Type B pancreatic cell (in vitro differentiated cells): ENCODE measurements around the gene ZNF8. TPM values are rescaled to one million over a fixed set of nuclear protein-coding genes. Genes with fewer than 3 reads are reported as not detected.

ENCODE experiments used
- DNase-seq: peaks from one replicate; pipeline ENCODE4 v3.0.0; 2021; ENCODE audit warnings: mixed read lengths; ENCODE audit not compliant: unreplicated experiment; ENCODE audit errors: extremely low spot score
- H3K27ac Mint-ChIP-seq: 2 replicates; pipeline ENCODE4 v1.8.0; 2021; ENCODE audit warnings: mild to moderate bottlenecking, mixed read lengths
- H3K27me3 Mint-ChIP-seq: 2 replicates; pipeline ENCODE4 v1.8.0; 2021; ENCODE audit warnings: mixed read lengths
- H3K36me3 Mint-ChIP-seq: 2 replicates; pipeline ENCODE4 v1.8.0; 2021; ENCODE audit warnings: mixed read lengths
- H3K4me1 Mint-ChIP-seq: one replicate; pipeline ENCODE4 v1.8.0; 2021; ENCODE audit warnings: mixed read lengths; ENCODE audit not compliant: unreplicated experiment
- H3K4me3 Mint-ChIP-seq: 2 replicates; pipeline ENCODE4 v1.8.0; 2021; ENCODE audit warnings: mild to moderate bottlenecking, mixed read lengths
- H3K9me3 Mint-ChIP-seq: 2 replicates; pipeline ENCODE4 v1.8.0; 2021; ENCODE audit warnings: mixed read lengths
- CTCF ChIP-seq: fragments of 200-600 bp; sonication (generic); conservative IDR thresholded peaks from 2 replicates; pipeline ENCODE4 v1.5.0; 2021; ENCODE audit warnings: antibody characterized with exemption, mild to moderate bottlenecking
- total RNA-seq: library from RNA; stranded (reverse); gene quantifications from 2 replicates; pipeline ENCODE4 v1.2.1, GENCODE V29; 2021; ENCODE audit warnings: low replicate concordance

ZNF8 gene
- total RNA-seq, 1 donor from 2014 or later = 16.4 TPM

GRCh38 chr19:58268344-58268743, 10.4 kb upstream of the ZNF8 start:
- no peak overlapping the region for H3K4me3 Mint-ChIP-seq
- no peak overlapping the region for H3K27ac Mint-ChIP-seq
- H3K4me1 Mint-ChIP-seq = no peaks in the 10 kb centered on the region
- no peaks in the 10 kb centered on the region for H3K27me3 Mint-ChIP-seq
- DNase-seq = no peak
- no peak for TF ChIP-seq CTCF
- H3K36me3 Mint-ChIP-seq = peaks cover 39% of the 10 kb centered on the region
- peaks cover 4% of the 10 kb centered on the region for H3K9me3 Mint-ChIP-seq

DNA sequence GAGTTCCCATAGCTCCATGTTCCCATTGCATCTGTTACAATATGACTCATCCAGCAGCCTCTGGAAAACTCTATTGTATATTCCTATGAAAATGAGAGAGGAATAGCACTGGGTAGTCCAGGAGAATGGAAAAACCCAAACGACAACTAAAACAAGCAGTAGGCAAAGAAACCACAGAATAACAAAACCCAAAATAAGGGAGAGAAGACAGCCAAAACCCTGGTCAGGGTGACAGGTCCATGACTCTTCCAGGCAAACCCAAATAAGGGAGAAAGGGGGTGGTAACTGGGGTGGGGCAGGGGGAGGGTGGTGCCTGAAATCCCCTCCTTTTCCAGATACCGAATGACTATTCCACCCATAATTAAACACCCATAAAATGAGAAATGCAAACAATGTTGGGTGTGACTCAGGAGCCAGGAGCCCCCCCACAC, 4.0 kb upstream of the ZNF8 start:
- no peak overlapping the region for H3K27ac Mint-ChIP-seq
- peaks cover 57% of the 10 kb centered on the region for H3K36me3 Mint-ChIP-seq
- peak overlapping the region; percentile 37 for H3K4me3 Mint-ChIP-seq
- no peak for TF ChIP-seq CTCF
- H3K9me3 Mint-ChIP-seq = peaks cover 15% of the 10 kb centered on the region
- DNase-seq = no peak
- H3K4me1 Mint-ChIP-seq = peaks cover 9% of the 10 kb centered on the region
- H3K27me3 Mint-ChIP-seq = peaks cover 3% of the 10 kb centered on the region

- DNase-seq = no peak
- Mint-ChIP-seq H3K36me3 (peaks cover 58% of the 10 kb centered on the region), H3K4me1 (peaks cover 17% of the 10 kb centered on the region), H3K4me3 (no peak overlapping the region), H3K27me3 (peaks cover 3% of the 10 kb centered on the region), H3K9me3 (peaks cover 12% of the 10 kb centered on the region), H3K27ac (no peak overlapping the region)
- TF ChIP-seq CTCF = no peak
These were observed 3.2 kb upstream of the ZNF8 start for GRCh38 chr19:58275564-58275963.

- Mint-ChIP-seq H3K27ac (no peak overlapping the region), H3K9me3 (peaks cover 12% of the 10 kb centered on the region), H3K4me3 (peak overlapping the region; percentile 93), H3K36me3 (peaks cover 58% of the 10 kb centered on the region), H3K27me3 (peaks cover 3% of the 10 kb centered on the region), H3K4me1 (peaks cover 22% of the 10 kb centered on the region)
- DNase-seq = no peak
- no peak for TF ChIP-seq CTCF
These were observed 1.6 kb upstream of the ZNF8 start for GRCh38 chr19:58277197-58277596.

DNA sequence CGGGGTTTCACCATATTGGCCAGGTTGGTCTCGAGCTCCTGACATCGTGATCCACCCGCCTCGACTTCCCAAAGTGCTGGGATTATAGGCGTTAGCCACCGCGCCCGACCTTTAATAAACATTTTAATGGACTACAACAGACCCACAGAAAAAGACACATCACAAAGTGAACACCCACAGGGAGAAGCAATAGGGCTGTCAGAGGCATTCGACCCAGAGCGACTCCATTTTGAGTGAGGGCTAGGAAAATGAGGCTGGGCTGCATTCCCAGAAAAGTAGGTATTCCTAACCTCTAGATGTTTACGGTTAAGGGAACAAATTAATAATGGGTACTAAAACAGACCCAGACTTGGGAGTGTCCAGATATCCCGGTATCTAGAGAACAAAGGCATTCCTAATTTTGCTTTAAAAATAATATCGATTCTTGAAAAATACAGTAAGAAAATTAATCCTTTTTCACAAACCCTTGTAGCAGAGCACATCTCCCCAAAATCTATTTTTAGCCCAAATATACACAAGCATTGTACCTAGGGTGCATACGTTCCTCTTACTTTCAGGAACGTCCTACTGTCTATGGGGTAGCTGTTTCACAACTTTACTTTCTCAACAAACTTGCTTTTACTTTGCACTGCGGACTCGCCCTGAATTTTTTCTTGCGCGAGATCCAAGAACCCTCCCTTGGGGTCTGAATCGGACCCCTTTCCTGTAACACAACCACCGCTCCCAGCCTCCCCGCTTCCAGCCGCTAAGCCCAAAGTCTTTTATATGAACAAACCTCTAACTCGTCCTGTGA, 811 bp upstream of the ZNF8 start:
- Mint-ChIP-seq H3K36me3 (peaks cover 61% of the 10 kb centered on the region), H3K4me1 (peaks cover 22% of the 10 kb centered on the region), H3K4me3 (peak overlapping the region; percentile 93), H3K9me3 (peaks cover 12% of the 10 kb centered on the region), H3K27me3 (peaks cover 3% of the 10 kb centered on the region), H3K27ac (peak overlapping the region; percentile 98)
- no peak for TF ChIP-seq CTCF
- DNase-seq = no peak
